ENCODE data around the gene TPGS2. TPM values are rescaled to one million over a fixed set of nuclear protein-coding genes. Genes with fewer than 3 reads are reported as not detected.

TPGS2 gene
- total RNA-seq, 1 donor from 2014 or later: 138 TPM

- DNase-seq (ENCODE audit: low spot score): no peak
- Mint-ChIP-seq H3K4me3 (ENCODE audit: unreplicated experiment) (no peak overlapping the region), H3K27me3 (ENCODE audit: unreplicated experiment) (peaks cover 2% of the 10 kb centered on the region), H3K36me3 (ENCODE audit: low read depth, unreplicated experiment) (peaks cover 4% of the 10 kb centered on the region), H3K9me3 (ENCODE audit: unreplicated experiment) (no peaks in the 10 kb centered on the region), H3K4me1 (ENCODE audit: unreplicated experiment) (peaks cover 20% of the 10 kb centered on the region), H3K27ac (ENCODE audit: unreplicated experiment) (no peak overlapping the region)
- no peak for TF ChIP-seq CTCF (IDR thresholded peaks at IDR 0.05; ENCODE audit: unreplicated experiment)
These were observed 2.2 kb downstream of the TPGS2 start for GRCh38 chr18:36826556-36826955.

GRCh38 chr18:36825526-36825925 is 3.3 kb downstream of the TPGS2 start:
- peaks cover 20% of the 10 kb centered on the region for H3K4me1 Mint-ChIP-seq (ENCODE audit: unreplicated experiment)
- H3K4me3 Mint-ChIP-seq (ENCODE audit: unreplicated experiment): no peak overlapping the region
- H3K27me3 Mint-ChIP-seq (ENCODE audit: unreplicated experiment): peaks cover 2% of the 10 kb centered on the region
- H3K9me3 Mint-ChIP-seq (ENCODE audit: unreplicated experiment): no peaks in the 10 kb centered on the region
- no peak for TF ChIP-seq CTCF (IDR thresholded peaks at IDR 0.05; ENCODE audit: unreplicated experiment)
- no peak overlapping the region for H3K27ac Mint-ChIP-seq (ENCODE audit: unreplicated experiment)
- H3K36me3 Mint-ChIP-seq (ENCODE audit: low read depth, unreplicated experiment): peaks cover 4% of the 10 kb centered on the region
- DNase-seq (ENCODE audit: low spot score): no peak

GRCh38 chr18:36821681-36822080 is 7.1 kb downstream of the TPGS2 start:
- H3K27me3 Mint-ChIP-seq (ENCODE audit: unreplicated experiment): peaks cover 2% of the 10 kb centered on the region
- no peak overlapping the region for H3K27ac Mint-ChIP-seq (ENCODE audit: unreplicated experiment)
- no peaks in the 10 kb centered on the region for H3K4me1 Mint-ChIP-seq (ENCODE audit: unreplicated experiment)
- no peaks in the 10 kb centered on the region for H3K9me3 Mint-ChIP-seq (ENCODE audit: unreplicated experiment)
- DNase-seq (ENCODE audit: low spot score): no peak
- H3K36me3 Mint-ChIP-seq (ENCODE audit: low read depth, unreplicated experiment): peaks cover 13% of the 10 kb centered on the region
- no peak for TF ChIP-seq CTCF (IDR thresholded peaks at IDR 0.05; ENCODE audit: unreplicated experiment)
- no peak overlapping the region for H3K4me3 Mint-ChIP-seq (ENCODE audit: unreplicated experiment)

GRCh38 chr18:36819621-36820020 is 9.2 kb downstream of the TPGS2 start:
- no peak overlapping the region for H3K4me3 Mint-ChIP-seq (ENCODE audit: unreplicated experiment)
- H3K9me3 Mint-ChIP-seq (ENCODE audit: unreplicated experiment): no peaks in the 10 kb centered on the region

GRCh38 chr18:36818652-36819051 is 10.2 kb downstream of the TPGS2 start:
- no peak for TF ChIP-seq CTCF (IDR thresholded peaks at IDR 0.05; ENCODE audit: unreplicated experiment)
- Mint-ChIP-seq H3K9me3 (ENCODE audit: unreplicated experiment) (no peaks in the 10 kb centered on the region), H3K4me1 (ENCODE audit: unreplicated experiment) (no peaks in the 10 kb centered on the region), H3K27me3 (ENCODE audit: unreplicated experiment) (no peaks in the 10 kb centered on the region), H3K4me3 (ENCODE audit: unreplicated experiment) (no peak overlapping the region), H3K27ac (ENCODE audit: unreplicated experiment) (no peak overlapping the region), H3K36me3 (ENCODE audit: low read depth, unreplicated experiment) (peaks cover 20% of the 10 kb centered on the region)
- DNase-seq (ENCODE audit: low spot score): no peak

More at GRCh38 chr18:36819621-36820020, 9.2 kb downstream of the TPGS2 start:
- TF ChIP-seq CTCF (IDR thresholded peaks at IDR 0.05; ENCODE audit: unreplicated experiment): no peak
- Mint-ChIP-seq H3K36me3 (ENCODE audit: low read depth, unreplicated experiment) (peaks cover 13% of the 10 kb centered on the region), H3K27ac (ENCODE audit: unreplicated experiment) (no peak overlapping the region), H3K4me1 (ENCODE audit: unreplicated experiment) (no peaks in the 10 kb centered on the region), H3K27me3 (ENCODE audit: unreplicated experiment) (peaks cover 2% of the 10 kb centered on the region)
- DNase-seq (ENCODE audit: low spot score): no peak
